CD4-positive, alpha-beta T cell (primary cell): ENCODE data around the gene DUSP18. TPM values are rescaled to one million over a fixed set of nuclear protein-coding genes. Genes with fewer than 3 reads are reported as not detected.
"Not testable (repeated sequence)": the region's sequence is repeated elsewhere in the genome, so short reads cannot be mapped to it uniquely, and the experiment has no call there.

Source experiments
- ATAC-seq: fragments of 200-7000 bp; cut with Tn5 transposase; one replicate; pipeline ENCODE4 v1.10.0; 2022; ENCODE audit warnings: mild to moderate bottlenecking; ENCODE audit not compliant: poor library complexity
- CTCF ChIA-PET: fragments of 350-600 bp; sonication (Branson Sonifier 250); formaldehyde crosslinking; loops from one replicate; lab custom pipeline; 2021; ENCODE audit warnings: antibody characterized with exemption, inconsistent platforms; lab: Charles Lee
- POLR2A ChIA-PET: fragments of 350-600 bp; sonication (Branson Sonifier 250); formaldehyde crosslinking; loops from one replicate; lab custom pipeline; 2021; ENCODE audit warnings: antibody characterized with exemption, inconsistent platforms; lab: Charles Lee
- DNase-seq, 14 experiments: peaks; one replicate each; pipeline ENCODE4 v3.0.0-alpha.2; 2013 to 2020; ENCODE audit warnings: mixed read lengths in 2 of 14
- H3K27ac ChIP-seq, 2 donors: one replicate each; pipeline versions ENCODE4 v1.5.1 to v1.7.0; 2013; ENCODE audit warnings: low read length in 2 of 2, low read depth in 1 of 2, mild to moderate bottlenecking in 1 of 2
- H3K27me3 ChIP-seq, 2 experiments: 1 replicate in 1 of 2; 2 replicates in 1 of 2; pipeline versions ENCODE4 v1.6.1 to v1.7.0; 2013; ENCODE audit warnings: low read length in 2 of 2, control low read depth in 1 of 2, mild to moderate bottlenecking in 1 of 2, moderate library complexity in 1 of 2; ENCODE audit not compliant: insufficient read depth in 2 of 2, control insufficient read depth in 1 of 2
- H3K36me3 ChIP-seq: one replicate; pipeline ENCODE4 v1.6.1; 2013; ENCODE audit warnings: low read length, control low read depth; ENCODE audit not compliant: insufficient read depth
- H3K4me1 ChIP-seq: one replicate; pipeline ENCODE4 v1.6.1; 2013; ENCODE audit warnings: low read length, control low read depth; ENCODE audit not compliant: insufficient read depth
- H3K4me3 ChIP-seq: one replicate; pipeline ENCODE4 v1.5.1; 2013; ENCODE audit warnings: mild to moderate bottlenecking, low read length, moderate library complexity
- H3K9me3 ChIP-seq, 2 experiments: 1 replicate in 1 of 2; 2 replicates in 1 of 2; pipeline versions ENCODE4 v1.6.1 to v1.7.0; 2013; ENCODE audit warnings: low read length in 2 of 2, mild to moderate bottlenecking in 2 of 2, control low read depth in 1 of 2, moderate library complexity in 1 of 2; ENCODE audit not compliant: control insufficient read depth in 1 of 2, insufficient read depth in 1 of 2
- H3K27ac Mint-ChIP-seq: one replicate; pipeline ENCODE4 v1.8.0; 2020; ENCODE audit warnings: mixed read lengths
- H3K27me3 Mint-ChIP-seq: one replicate; pipeline ENCODE4 v1.8.0; 2021; ENCODE audit warnings: mixed read lengths
- H3K36me3 Mint-ChIP-seq: one replicate; pipeline ENCODE4 v1.8.0; 2021; ENCODE audit warnings: low read depth, mixed read lengths
- H3K4me1 Mint-ChIP-seq: one replicate; pipeline ENCODE4 v1.8.0; 2021; ENCODE audit warnings: low read depth, mixed read lengths
- H3K4me3 Mint-ChIP-seq: one replicate; pipeline ENCODE4 v1.8.0; 2020; ENCODE audit warnings: mild to moderate bottlenecking, mixed read lengths
- H3K9me3 Mint-ChIP-seq: one replicate; pipeline ENCODE4 v1.8.0; 2020; ENCODE audit warnings: mixed read lengths
- CTCF ChIP-seq: fragments of 200-600 bp; IDR thresholded peaks from one replicate; pipeline ENCODE4 v1.8.0; 2022; ENCODE audit warnings: antibody characterized with exemption, mild to moderate bottlenecking
- intact Hi-C, 2 experiments: fragments of 100-400 bp; cut with DNase I in 1 of 2; cut with micrococcal nuclease in 1 of 2; formaldehyde crosslinking; loops; one replicate each; pipeline versions ENCODE4 v1.15.1 to v1.9.0; 2023 to 2025; cut with DNase I, micrococcal nuclease
- polyA plus RNA-seq, 2 donors: library from polyadenylated mRNA; unstranded; fragments of 120-200 nt; gene quantifications; one replicate each; pipeline ENCODE4 v1.2.1, GENCODE V29; 2013
- total RNA-seq, 174 experiments: library from RNA in 2 of 174; stranded (reverse) in 2 of 174; gene quantifications; one replicate each; pipeline ENCODE4 v1.2.3 and lab custom pipeline; 2021 to 2026

Gene DUSP18
- total RNA-seq (1 to 10 TPM; 5.7 to 6.2 TPM), total RNA-seq (lab: John Stamatoyannopoulos, UW) (7.3 to 64.2 (median 20.5) reads per million in 172 experiments)
- 11.4 TPM for polyA plus RNA-seq (2013, experiment 1 of 2)
- 10.7 TPM for polyA plus RNA-seq (2013, experiment 2 of 2)

- H3K27me3 Mint-ChIP-seq = no peaks in the 10 kb centered on the region
- peaks cover 27% of the 10 kb centered on the region for H3K4me1 ChIP-seq
- ATAC-seq (peak; percentile 90), DNase-seq (peak; percentile 89 to 98 (median 94))
- H3K36me3 Mint-ChIP-seq = peaks cover 31% of the 10 kb centered on the region
- ChIA-PET POLR2A (interaction anchor here (0.8 to 1.5 kb wide), 6 partner anchors 31 to 623 kb away, joined by 3 to 5 read pairs (median 3); partner anchors contain the start of gene SLC35E4), CTCF (interaction anchor here (0.9 to 2.4 kb wide), 3 partner anchors 18 to 33 kb away, joined by 3 to 13 read pairs (median 4); partner anchors contain the start of genes OSBP2 and SLC35E4)
- H3K9me3 ChIP-seq = no peaks in the 10 kb centered on the region
- TF ChIP-seq CTCF = no peak
- peaks cover 13% of the 10 kb centered on the region for H3K36me3 ChIP-seq
- H3K4me1 Mint-ChIP-seq = peaks cover 15% of the 10 kb centered on the region
- H3K9me3 Mint-ChIP-seq = no peaks in the 10 kb centered on the region
- H3K27ac Mint-ChIP-seq = peak within 1 kb of the TSS; percentile 74
- intact Hi-C loops = loop anchor here (1.0 to 10.0 kb wide), 5 partner anchors 32 to 440 kb away; partner anchors contain the start of genes PES1 (in 1 of the 2), SELENOM (in 1 of the 2), SLC35E4 (in 1 of the 2) and SMTN (in 1 of the 2)
- no peak within 1 kb of the TSS for H3K27ac ChIP-seq
- H3K4me3 ChIP-seq = peak within 1 kb of the TSS; percentile 97
- H3K27me3 ChIP-seq = no peaks in the 10 kb centered on the region
- H3K4me3 Mint-ChIP-seq = peak within 1 kb of the TSS; percentile 93
Observed at GRCh38 chr22:30667494-30668385, at the start of gene DUSP18. DUSP18 (minus strand) TSS chr22:30667875; CDS start chr22:30664003, 3,872 bp downstream.

DNA sequence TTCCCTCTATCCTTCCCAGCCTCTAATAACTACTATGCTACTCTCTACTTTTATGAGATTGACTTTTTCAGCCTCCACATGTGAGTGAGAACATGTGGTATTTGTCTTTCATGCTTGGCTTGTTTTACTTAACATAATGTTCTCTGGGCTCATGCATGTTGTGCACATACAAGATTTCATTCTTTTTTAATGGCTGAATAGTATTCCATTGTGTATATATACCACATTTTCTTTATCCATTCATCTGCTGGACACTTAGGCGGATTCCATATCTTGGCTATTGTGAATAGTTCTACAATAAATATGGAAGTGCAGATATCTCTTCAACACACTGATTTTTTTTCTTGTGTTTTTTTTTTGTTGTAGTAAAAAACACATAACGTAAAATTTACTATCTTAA, 46.4 kb upstream of the DUSP18 start:
- Histone ChIP-seq H3K36me3 (no peaks in the 10 kb centered on the region), H3K4me1 (peaks cover 3% of the 10 kb centered on the region), H3K27ac (no peak overlapping the region), H3K27me3 (no peaks in the 10 kb centered on the region), H3K4me3 (no peak overlapping the region), H3K9me3 (no peaks in the 10 kb centered on the region)
- no peak overlapping the region for H3K4me3 Mint-ChIP-seq
- H3K27me3 Mint-ChIP-seq = no peaks in the 10 kb centered on the region
- POLR2A ChIA-PET = no interaction called here
- no peaks in the 10 kb centered on the region for H3K4me1 Mint-ChIP-seq
- CTCF ChIA-PET = no interaction called here
- no peak for DNase-seq
- ATAC-seq = no peak
- no peaks in the 10 kb centered on the region for H3K36me3 Mint-ChIP-seq
- no peak for TF ChIP-seq CTCF
- H3K27ac Mint-ChIP-seq = no peak overlapping the region
- no peaks in the 10 kb centered on the region for H3K9me3 Mint-ChIP-seq
- intact Hi-C loops = no loop called here

- no peak overlapping the region for H3K27ac Mint-ChIP-seq
- H3K4me3 Mint-ChIP-seq = no peak overlapping the region
- no peak for ATAC-seq
Observed at GRCh38 chr22:30712094-30712493, 44.4 kb upstream of the DUSP18 start.

DNA sequence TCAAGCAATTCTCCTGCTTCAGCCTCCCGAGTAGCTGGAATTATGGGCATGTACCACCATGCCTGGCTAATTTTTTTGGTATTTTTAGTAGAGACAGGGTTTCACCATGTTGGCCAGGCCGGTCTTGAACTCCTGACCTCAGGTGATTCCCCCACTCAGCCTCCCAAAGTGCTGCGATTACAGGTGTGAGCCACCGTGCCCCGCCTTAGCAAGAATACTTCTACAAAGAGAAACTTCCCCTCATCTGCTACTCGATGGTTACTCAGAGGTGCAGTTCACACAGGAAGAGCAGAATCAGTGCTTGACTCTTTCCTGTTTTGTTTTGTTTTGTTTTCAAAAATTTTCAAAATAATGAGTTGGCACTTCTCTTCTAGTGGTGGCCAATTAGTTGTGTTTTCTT, 42.3 kb upstream of the DUSP18 start:
- H3K4me3 ChIP-seq, POLR2A ChIA-PET, CTCF ChIA-PET, H3K36me3 Mint-ChIP-seq, H3K27ac ChIP-seq, H3K4me3 Mint-ChIP-seq, H3K36me3 ChIP-seq, H3K27me3 Mint-ChIP-seq, ATAC-seq, intact Hi-C loops, H3K4me1 ChIP-seq, H3K27me3 ChIP-seq, H3K4me1 Mint-ChIP-seq, H3K27ac Mint-ChIP-seq, H3K9me3 ChIP-seq, H3K9me3 Mint-ChIP-seq: not testable (repeated sequence)
- DNase-seq = peak in 2 of 14 experiments; percentile 38 to 63

More at GRCh38 chr22:30712094-30712493, 44.4 kb upstream of the DUSP18 start:
- Histone ChIP-seq H3K36me3 (no peaks in the 10 kb centered on the region), H3K27me3 (no peaks in the 10 kb centered on the region), H3K4me3 (no peak overlapping the region), H3K9me3 (no peaks in the 10 kb centered on the region), H3K27ac (no peak overlapping the region), H3K4me1 (peaks cover 3% of the 10 kb centered on the region)
- no peaks in the 10 kb centered on the region for H3K27me3 Mint-ChIP-seq
- no peaks in the 10 kb centered on the region for H3K36me3 Mint-ChIP-seq
- intact Hi-C loops = no loop called here
- CTCF ChIA-PET = no interaction called here
- DNase-seq = no peak
- H3K4me1 Mint-ChIP-seq = no peaks in the 10 kb centered on the region
- POLR2A ChIA-PET = no interaction called here
- H3K9me3 Mint-ChIP-seq = no peaks in the 10 kb centered on the region
- no peak for TF ChIP-seq CTCF
